Measurements from ENCODE around the gene DHX35. TPM values are rescaled to one million over a fixed set of nuclear protein-coding genes. Genes with fewer than 3 reads are reported as not detected.
"Not testable (repeated sequence)": the region's sequence is repeated elsewhere in the genome, so short reads cannot be mapped to it uniquely, and the experiment has no call there.

Gene DHX35
- total and polyA plus RNA-seq, 2 donors = 7.1 to 9.5 TPM

GRCh38 chr20:38950254-38950653 lies 11.9 kb upstream of the DHX35 start:
- Histone ChIP-seq H3K27me3 (ENCODE audit: control insufficient read depth in 2 of 2, insufficient read depth in 1 of 2, low read length in 1 of 2) (no peaks in the 10 kb centered on the region), H3K4me1 (ENCODE audit: control insufficient read depth in 2 of 2, insufficient read depth in 2 of 2, low read length in 2 of 2) (no peaks in the 10 kb centered on the region), H3K27ac (ENCODE audit: low read depth in 1 of 2, low read length in 1 of 2) (no peak overlapping the region), H3K9me3 (ENCODE audit: control insufficient read depth in 2 of 2, insufficient read depth in 1 of 2, low read length in 1 of 2) (no peaks in the 10 kb centered on the region), H3K4me3 (ENCODE audit: low read length in 2 of 2) (no peak overlapping the region), H3K36me3 (ENCODE audit: control insufficient read depth in 2 of 2, insufficient read depth in 2 of 2, low read length in 1 of 2) (peaks cover 53 to 65% of the 10 kb centered on the region in 2 donors)
- no peak for DNase-seq (ENCODE audit: low read depth in 6 of 9, low spot score in 9 of 9)
- WGBS = 72% methylated on average over 2 of the region's 2 CpGs

GRCh38 chr20:38951611-38952010 lies 10.5 kb upstream of the DHX35 start:
- Histone ChIP-seq H3K4me1 (ENCODE audit: control insufficient read depth in 2 of 2, insufficient read depth in 2 of 2, low read length in 2 of 2) (no peaks in the 10 kb centered on the region), H3K36me3 (ENCODE audit: control insufficient read depth in 2 of 2, insufficient read depth in 2 of 2, low read length in 1 of 2) (peaks cover 53 to 59% of the 10 kb centered on the region in 2 donors), H3K27ac (ENCODE audit: low read depth in 1 of 2, low read length in 1 of 2) (no peak overlapping the region), H3K4me3 (ENCODE audit: low read length in 2 of 2) (no peak overlapping the region), H3K9me3 (ENCODE audit: control insufficient read depth in 2 of 2, insufficient read depth in 1 of 2, low read length in 1 of 2) (no peaks in the 10 kb centered on the region), H3K27me3 (ENCODE audit: control insufficient read depth in 2 of 2, insufficient read depth in 1 of 2, low read length in 1 of 2) (no peaks in the 10 kb centered on the region)
- 98% methylated on average over 9 of the region's 9 CpGs for WGBS
- no peak for DNase-seq (ENCODE audit: low read depth in 6 of 9, low spot score in 9 of 9)

DNA sequence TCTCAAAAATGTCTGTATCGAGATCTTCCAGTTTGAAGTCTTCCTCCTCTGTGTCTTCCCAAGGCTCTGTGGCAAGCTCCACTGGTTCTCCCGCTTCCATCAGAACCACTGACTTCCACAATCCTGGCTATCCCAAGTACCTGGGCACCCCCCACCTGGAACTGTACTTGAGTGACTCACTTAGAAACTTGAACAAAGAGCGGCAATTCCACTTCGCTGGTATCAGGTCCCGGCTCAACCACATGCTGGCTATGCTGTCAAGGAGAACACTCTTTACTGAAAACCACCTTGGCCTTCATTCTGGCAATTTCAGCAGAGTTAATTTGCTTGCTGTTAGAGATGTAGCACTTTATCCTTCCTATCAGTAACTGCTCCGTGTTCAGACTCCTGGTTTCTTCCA lies 10.0 kb upstream of the DHX35 start:
- H3K36me3 ChIP-seq (ENCODE audit: control insufficient read depth in 2 of 2, insufficient read depth in 2 of 2, low read length in 1 of 2) = peaks cover 52 to 59% of the 10 kb centered on the region in 2 donors
- H3K4me1 ChIP-seq (ENCODE audit: control insufficient read depth in 2 of 2, insufficient read depth in 2 of 2, low read length in 2 of 2) = no peaks in the 10 kb centered on the region
- DNase-seq (ENCODE audit: low read depth in 6 of 9, low spot score in 9 of 9) = no peak
- H3K27me3 ChIP-seq (ENCODE audit: control insufficient read depth in 2 of 2, insufficient read depth in 1 of 2, low read length in 1 of 2) = no peaks in the 10 kb centered on the region
- no peak overlapping the region for H3K27ac ChIP-seq (ENCODE audit: low read depth in 1 of 2, low read length in 1 of 2)
- H3K9me3 ChIP-seq (ENCODE audit: control insufficient read depth in 2 of 2, insufficient read depth in 1 of 2, low read length in 1 of 2) = no peaks in the 10 kb centered on the region
- WGBS = 98% methylated on average over 6 of the region's 6 CpGs
- H3K4me3 ChIP-seq (ENCODE audit: low read length in 2 of 2) = no peak overlapping the region

DNA sequence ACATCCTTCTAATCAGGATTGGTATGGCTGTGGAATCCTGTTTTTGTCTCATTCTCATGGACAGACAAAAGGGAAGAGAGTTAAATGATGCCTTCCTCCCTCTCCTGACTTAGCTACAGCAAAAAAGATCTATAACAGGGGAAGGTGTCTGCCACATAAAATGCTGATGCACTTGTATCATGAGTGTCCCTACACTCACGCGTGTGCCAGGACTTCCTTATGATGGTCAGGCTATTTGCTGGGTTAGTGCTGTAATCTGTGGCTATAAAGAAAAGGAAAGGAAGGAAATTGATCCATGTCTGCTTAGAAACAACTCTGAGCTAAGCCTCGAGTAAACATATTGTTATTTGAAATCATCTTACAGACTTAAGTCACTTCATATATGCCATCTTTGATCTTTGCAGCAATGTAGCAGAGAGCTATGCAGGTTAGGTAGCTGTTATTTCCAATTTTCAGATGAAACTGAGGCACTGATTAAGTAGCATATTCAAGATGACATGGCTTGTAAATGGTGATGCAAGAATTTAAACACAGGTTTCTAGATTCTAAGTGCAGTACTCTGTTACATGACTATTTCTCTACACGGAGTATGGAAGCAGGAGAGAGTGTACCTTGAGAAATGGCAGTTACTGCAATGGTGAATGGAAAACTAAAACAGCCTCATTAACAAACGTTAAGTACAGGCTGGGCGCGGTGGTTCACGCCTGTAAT lies 8.4 kb upstream of the DHX35 start:
- no peaks in the 10 kb centered on the region for H3K27me3 ChIP-seq (ENCODE audit: control insufficient read depth in 2 of 2, insufficient read depth in 1 of 2, low read length in 1 of 2)
- no peak overlapping the region for H3K27ac ChIP-seq (ENCODE audit: low read depth in 1 of 2, low read length in 1 of 2)
- H3K4me1 ChIP-seq (ENCODE audit: control insufficient read depth in 2 of 2, insufficient read depth in 2 of 2, low read length in 2 of 2) = no peaks in the 10 kb centered on the region
- H3K9me3 ChIP-seq (ENCODE audit: control insufficient read depth in 2 of 2, insufficient read depth in 1 of 2, low read length in 1 of 2) = no peaks in the 10 kb centered on the region
- DNase-seq (ENCODE audit: low read depth in 6 of 9, low spot score in 9 of 9) = no peak
- H3K36me3 ChIP-seq (ENCODE audit: control insufficient read depth in 2 of 2, insufficient read depth in 2 of 2, low read length in 1 of 2) = peaks cover 42 to 46% of the 10 kb centered on the region in 2 donors
- 98% methylated on average over 8 of the region's 8 CpGs for WGBS
- no peak overlapping the region for H3K4me3 ChIP-seq (ENCODE audit: low read length in 2 of 2)

- Histone ChIP-seq H3K4me1 (ENCODE audit: control insufficient read depth in 2 of 2, insufficient read depth in 2 of 2, low read length in 2 of 2) (peaks cover 3 to 8% of the 10 kb centered on the region in 2 donors), H3K27ac (ENCODE audit: low read depth in 1 of 2, low read length in 1 of 2) (no peak overlapping the region), H3K9me3 (ENCODE audit: control insufficient read depth in 2 of 2, insufficient read depth in 1 of 2, low read length in 1 of 2) (no peaks in the 10 kb centered on the region), H3K36me3 (ENCODE audit: control insufficient read depth in 2 of 2, insufficient read depth in 2 of 2, low read length in 1 of 2) (peaks cover 9 to 17% of the 10 kb centered on the region in 2 donors), H3K4me3 (ENCODE audit: low read length in 2 of 2) (no peak overlapping the region), H3K27me3 (ENCODE audit: control insufficient read depth in 2 of 2, insufficient read depth in 1 of 2, low read length in 1 of 2) (no peaks in the 10 kb centered on the region)
- 99% methylated on average over 5 of the region's 5 CpGs for WGBS
- no peak for DNase-seq (ENCODE audit: low read depth in 6 of 9, low spot score in 9 of 9)
Measured at GRCh38 chr20:38957235-38957876, 4.8 kb upstream of the DHX35 start.

DNA sequence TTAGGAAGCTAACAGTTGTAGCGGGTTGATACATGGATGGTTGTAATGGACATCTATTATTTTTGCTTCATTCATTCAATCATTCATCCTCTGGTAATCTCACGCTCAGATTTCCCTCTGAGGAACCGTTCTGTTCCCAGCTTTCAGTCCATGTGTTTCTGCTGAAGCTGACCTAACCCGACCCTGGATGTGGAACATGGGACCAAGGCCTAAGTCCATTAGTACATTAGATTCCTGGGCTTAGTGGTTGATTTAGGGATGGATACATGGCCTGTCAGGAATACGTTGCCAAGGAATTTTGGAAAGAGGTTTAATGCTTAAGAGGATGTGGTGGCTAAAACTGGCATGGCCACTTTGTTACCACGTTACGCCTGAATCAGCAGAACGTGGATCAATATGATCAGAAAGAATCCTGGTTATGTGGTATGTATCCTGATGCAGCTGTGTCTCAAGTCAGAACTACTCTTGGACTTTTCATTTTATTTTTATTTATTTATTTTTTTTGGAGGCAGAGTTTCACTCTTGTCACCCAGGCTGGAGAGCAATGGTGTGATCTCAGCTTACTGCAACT lies 4.1 kb upstream of the DHX35 start:
- 93% methylated on average over 8 of the region's 8 CpGs for WGBS
- no peaks in the 10 kb centered on the region for H3K9me3 ChIP-seq (ENCODE audit: control insufficient read depth in 2 of 2, insufficient read depth in 1 of 2, low read length in 1 of 2)
- DNase-seq (ENCODE audit: low read depth in 6 of 9, low spot score in 9 of 9) = no peak
- peaks cover 5 to 8% of the 10 kb centered on the region in 2 donors for H3K4me1 ChIP-seq (ENCODE audit: control insufficient read depth in 2 of 2, insufficient read depth in 2 of 2, low read length in 2 of 2)
- no peak overlapping the region for H3K27ac ChIP-seq (ENCODE audit: low read depth in 1 of 2, low read length in 1 of 2)
- H3K36me3 ChIP-seq (ENCODE audit: control insufficient read depth in 2 of 2, insufficient read depth in 2 of 2, low read length in 1 of 2) = peaks cover 8 to 13% of the 10 kb centered on the region in 2 donors
- H3K27me3 ChIP-seq (ENCODE audit: control insufficient read depth in 2 of 2, insufficient read depth in 1 of 2, low read length in 1 of 2) = no peaks in the 10 kb centered on the region
- H3K4me3 ChIP-seq (ENCODE audit: low read length in 2 of 2) = no peak overlapping the region

DNA sequence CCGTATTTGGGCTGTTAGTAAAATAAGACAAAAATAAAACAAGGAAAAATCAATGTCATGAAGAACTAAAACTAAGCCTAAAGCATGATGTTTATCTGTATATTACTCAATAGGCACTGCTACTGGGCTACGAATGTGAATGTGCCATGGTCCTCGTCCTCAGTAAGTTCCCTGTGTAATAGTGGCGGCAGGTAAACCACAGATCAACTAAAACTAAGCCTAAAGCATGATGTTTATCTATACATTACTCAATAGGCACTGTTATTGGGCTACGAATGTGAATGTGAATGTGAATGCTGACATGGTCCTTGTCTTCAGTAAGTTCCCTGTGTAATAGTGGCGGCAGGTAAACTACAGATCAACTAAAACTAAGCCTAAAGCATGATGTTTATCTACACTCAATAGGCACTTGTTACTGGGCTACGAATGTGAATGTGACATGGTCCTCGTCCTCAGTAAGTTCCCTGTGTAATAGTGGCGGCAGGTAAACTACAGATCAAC lies 1.9 kb upstream of the DHX35 start:
- H3K27ac ChIP-seq (ENCODE audit: low read depth in 1 of 2, low read length in 1 of 2); H3K36me3 ChIP-seq (ENCODE audit: control insufficient read depth in 2 of 2, insufficient read depth in 2 of 2, low read length in 1 of 2); H3K27me3 ChIP-seq (ENCODE audit: control insufficient read depth in 2 of 2, insufficient read depth in 1 of 2, low read length in 1 of 2); H3K4me1 ChIP-seq (ENCODE audit: control insufficient read depth in 2 of 2, insufficient read depth in 2 of 2, low read length in 2 of 2); H3K9me3 ChIP-seq (ENCODE audit: control insufficient read depth in 2 of 2, insufficient read depth in 1 of 2, low read length in 1 of 2); DNase-seq (ENCODE audit: low read depth in 6 of 9, low spot score in 9 of 9); H3K4me3 ChIP-seq (ENCODE audit: low read length in 2 of 2): not testable (repeated sequence)
- WGBS = 92% methylated on average over 9 of the region's 9 CpGs

GRCh38 chr20:38961530-38962043 lies 557 bp upstream of the DHX35 start:
- Histone ChIP-seq H3K36me3 (ENCODE audit: control insufficient read depth in 2 of 2, insufficient read depth in 2 of 2, low read length in 1 of 2) (no peaks in the 10 kb centered on the region), H3K27ac (ENCODE audit: low read depth in 1 of 2, low read length in 1 of 2) (peak overlapping the region in 1 of 2 donors; percentile 85), H3K4me1 (ENCODE audit: control insufficient read depth in 2 of 2, insufficient read depth in 2 of 2, low read length in 2 of 2) (peaks cover 6 to 8% of the 10 kb centered on the region in 2 donors), H3K9me3 (ENCODE audit: control insufficient read depth in 2 of 2, insufficient read depth in 1 of 2, low read length in 1 of 2) (no peaks in the 10 kb centered on the region), H3K27me3 (ENCODE audit: control insufficient read depth in 2 of 2, insufficient read depth in 1 of 2, low read length in 1 of 2) (no peaks in the 10 kb centered on the region), H3K4me3 (ENCODE audit: low read length in 2 of 2) (peak overlapping the region; percentile 73 to 91)
- WGBS = 20% methylated on average over 16 of the region's 16 CpGs
- DNase-seq (ENCODE audit: low read depth in 6 of 9, low spot score in 9 of 9) = peak in 1 of 9 donors; percentile 3

- Histone ChIP-seq H3K27ac (ENCODE audit: low read depth in 1 of 2, low read length in 1 of 2) (no peak overlapping the region), H3K27me3 (ENCODE audit: control insufficient read depth in 2 of 2, insufficient read depth in 1 of 2, low read length in 1 of 2) (no peaks in the 10 kb centered on the region), H3K36me3 (ENCODE audit: control insufficient read depth in 2 of 2, insufficient read depth in 2 of 2, low read length in 1 of 2) (peaks cover 0 to under 1% of the 10 kb centered on the region in 2 donors), H3K4me1 (ENCODE audit: control insufficient read depth in 2 of 2, insufficient read depth in 2 of 2, low read length in 2 of 2) (peaks cover 6 to 8% of the 10 kb centered on the region in 2 donors), H3K4me3 (ENCODE audit: low read length in 2 of 2) (peak overlapping the region; percentile 73 to 91), H3K9me3 (ENCODE audit: control insufficient read depth in 2 of 2, insufficient read depth in 1 of 2, low read length in 1 of 2) (no peaks in the 10 kb centered on the region)
- DNase-seq (ENCODE audit: low read depth in 6 of 9, low spot score in 9 of 9) = peak in 1 of 9 donors; percentile 10
- 2% methylated on average over 5 of the region's 5 CpGs for WGBS
Measured at GRCh38 chr20:38962928-38963401, 821 bp downstream of the DHX35 start.
